Stimulated activated CD4-positive, alpha-beta T cell treated with anti-CD3 and anti-CD28 coated beads, TNF-alpha, amount 100 ng/mL, for 4 hours (primary cell): ENCODE data around the gene SLC1A2.
"Not testable (repeated sequence)": the region's sequence is repeated elsewhere in the genome, so short reads cannot be mapped to it uniquely, and the experiment has no call there.

Experiments
- DNase-seq, 3 experiments: peaks; one replicate each; pipeline ENCODE4 v3.0.0-alpha.2; 2020; ENCODE audit warnings: low read depth in 3 of 3

The SLC1A2 gene

GRCh38 chr11:35242412-35243242, 176.7 kb downstream of the SLC1A2 start:
- DNase-seq, result no peak

DNA sequence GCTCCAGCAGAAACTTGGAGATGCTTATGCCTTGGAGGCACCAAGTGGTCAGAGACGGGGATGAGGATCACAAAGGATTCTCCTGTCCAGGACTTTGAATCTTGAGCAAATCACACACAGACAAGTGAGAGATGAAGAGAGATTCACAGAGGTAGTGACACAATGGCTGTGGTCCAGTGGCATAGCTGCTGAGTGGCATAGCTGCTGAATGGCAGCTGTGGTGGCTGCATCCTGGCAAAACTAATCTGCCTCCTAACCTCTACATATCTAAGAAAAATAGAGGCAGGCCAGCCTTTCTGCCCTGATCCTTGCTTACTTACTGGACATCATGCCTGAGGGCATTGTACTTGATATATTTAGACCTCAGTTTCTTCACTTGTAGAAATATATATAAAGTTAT, 177.8 kb downstream of the SLC1A2 start:
- DNase-seq, result no peak

- DNase-seq, result no peak
These were observed 178.3 kb downstream of the SLC1A2 start for GRCh38 chr11:35241083-35241482.

GRCh38 chr11:35239471-35240075, 179.8 kb downstream of the SLC1A2 start:
- DNase-seq, result no peak

DNA sequence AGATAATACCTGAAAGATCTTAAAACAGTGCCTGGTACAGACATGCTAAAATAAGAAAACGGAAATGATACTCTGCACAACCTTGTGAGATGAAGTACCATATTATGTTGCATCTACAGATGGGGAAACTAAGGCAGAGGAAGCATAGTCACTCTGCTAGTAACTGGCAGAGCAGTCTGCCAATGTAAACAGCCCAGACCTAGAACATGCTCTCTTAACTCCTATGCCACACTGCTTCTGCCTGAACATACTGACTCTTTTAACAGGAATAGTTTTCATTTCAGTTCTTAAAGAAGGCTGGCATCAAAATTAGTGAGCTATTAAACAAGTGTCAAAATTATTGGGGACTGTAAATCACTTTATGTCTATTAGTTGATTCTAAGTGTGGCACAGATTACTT, 180.5 kb downstream of the SLC1A2 start:
- no peak for DNase-seq

- no peak for DNase-seq
These were observed 181.3 kb downstream of the SLC1A2 start for GRCh38 chr11:35237860-35238715.

- no peak for DNase-seq
These were observed 182.0 kb downstream of the SLC1A2 start for GRCh38 chr11:35237351-35237750.

DNA sequence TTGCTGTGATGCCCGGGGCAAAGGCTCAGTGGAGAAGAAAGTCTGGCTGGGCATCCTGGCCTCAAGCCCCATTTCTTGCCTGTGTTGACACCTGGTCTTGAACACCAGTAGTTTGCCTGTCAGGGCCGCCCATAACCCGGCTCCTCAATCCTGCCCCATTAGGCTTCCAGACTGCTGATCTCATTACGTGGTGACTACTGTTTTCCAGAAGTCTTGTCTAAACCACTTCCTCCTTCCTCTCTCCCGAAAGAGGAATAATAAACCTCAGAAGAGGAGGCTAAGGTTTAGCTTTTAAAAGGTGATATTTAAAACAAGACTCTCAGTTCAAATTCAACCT, 182.7 kb downstream of the SLC1A2 start:
- no peak for DNase-seq

GRCh38 chr11:35235936-35236666, 183.3 kb downstream of the SLC1A2 start:
- peak in 2 of 3 experiments; percentile 24 to 42 for DNase-seq

DNA sequence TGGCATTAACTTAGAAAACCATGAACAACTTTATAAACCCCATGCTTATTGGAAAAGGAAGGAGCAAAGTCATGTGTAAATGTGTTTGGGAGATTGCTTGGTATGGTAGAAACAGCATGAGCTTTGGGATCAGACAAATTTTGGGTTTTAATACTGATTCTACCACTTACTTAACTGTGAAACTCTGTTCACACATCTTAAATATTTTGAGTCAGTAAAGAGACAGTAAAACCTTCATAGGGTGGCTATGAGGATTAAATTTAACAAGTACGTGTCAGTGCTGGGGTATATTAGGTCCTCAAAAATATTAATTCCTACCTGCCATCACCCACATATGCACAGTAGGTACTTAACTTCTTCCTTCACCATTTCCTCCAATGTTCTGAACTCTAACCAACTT, 183.9 kb downstream of the SLC1A2 start:
- DNase-seq, result no peak

DNA sequence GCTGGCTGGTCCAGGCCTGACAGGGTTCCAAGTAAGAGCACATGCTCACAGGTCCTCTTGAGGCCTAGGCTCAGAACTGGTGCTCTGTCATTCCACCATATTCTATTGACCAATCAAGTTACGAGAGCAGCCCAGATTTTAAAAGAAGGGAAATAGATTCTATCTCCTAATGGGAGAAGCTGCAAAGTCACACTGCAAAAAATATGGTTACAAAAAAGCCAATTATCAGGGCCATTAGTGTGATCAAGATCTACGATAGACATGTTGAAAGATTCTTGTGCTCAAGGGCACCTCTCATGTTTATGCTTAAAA, 184.2 kb downstream of the SLC1A2 start:
- no peak for DNase-seq

DNA sequence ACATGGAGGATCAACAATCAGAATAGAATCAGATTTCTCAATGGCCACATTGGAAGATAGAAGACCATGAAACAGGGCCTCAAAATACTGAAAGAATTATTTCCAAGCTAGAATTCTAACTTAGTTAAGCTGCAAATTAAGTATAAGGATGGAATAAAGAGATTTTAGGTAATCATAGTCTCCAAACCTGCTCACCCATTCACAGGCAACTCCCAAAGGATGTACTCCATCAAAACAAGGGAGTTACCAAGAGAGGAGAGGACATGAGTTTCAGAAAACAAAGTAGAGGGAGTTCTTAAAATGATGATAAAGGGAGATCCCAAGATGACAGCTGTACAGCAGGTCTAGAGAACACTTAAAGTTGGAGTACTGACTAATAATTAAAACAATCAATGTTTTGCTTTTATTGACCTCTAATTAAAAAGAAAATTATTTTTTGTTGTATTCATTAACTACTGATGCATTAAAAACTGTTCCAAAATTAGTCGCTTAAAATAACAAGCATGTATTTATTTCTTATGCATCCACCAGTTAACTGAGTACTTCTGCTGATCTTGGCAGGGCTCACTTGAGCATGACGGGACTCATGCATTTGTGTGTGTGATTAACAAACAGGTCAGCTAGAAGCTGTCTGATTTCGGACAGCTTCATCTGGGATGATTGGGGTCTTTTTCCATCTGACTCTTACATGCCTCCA, 184.8 kb downstream of the SLC1A2 start:
- DNase-seq, result no peak

- no peak for DNase-seq
These were observed 185.8 kb downstream of the SLC1A2 start for GRCh38 chr11:35233518-35233917.

- DNase-seq, result no peak
These were observed 186.4 kb downstream of the SLC1A2 start for GRCh38 chr11:35232891-35233330.

DNA sequence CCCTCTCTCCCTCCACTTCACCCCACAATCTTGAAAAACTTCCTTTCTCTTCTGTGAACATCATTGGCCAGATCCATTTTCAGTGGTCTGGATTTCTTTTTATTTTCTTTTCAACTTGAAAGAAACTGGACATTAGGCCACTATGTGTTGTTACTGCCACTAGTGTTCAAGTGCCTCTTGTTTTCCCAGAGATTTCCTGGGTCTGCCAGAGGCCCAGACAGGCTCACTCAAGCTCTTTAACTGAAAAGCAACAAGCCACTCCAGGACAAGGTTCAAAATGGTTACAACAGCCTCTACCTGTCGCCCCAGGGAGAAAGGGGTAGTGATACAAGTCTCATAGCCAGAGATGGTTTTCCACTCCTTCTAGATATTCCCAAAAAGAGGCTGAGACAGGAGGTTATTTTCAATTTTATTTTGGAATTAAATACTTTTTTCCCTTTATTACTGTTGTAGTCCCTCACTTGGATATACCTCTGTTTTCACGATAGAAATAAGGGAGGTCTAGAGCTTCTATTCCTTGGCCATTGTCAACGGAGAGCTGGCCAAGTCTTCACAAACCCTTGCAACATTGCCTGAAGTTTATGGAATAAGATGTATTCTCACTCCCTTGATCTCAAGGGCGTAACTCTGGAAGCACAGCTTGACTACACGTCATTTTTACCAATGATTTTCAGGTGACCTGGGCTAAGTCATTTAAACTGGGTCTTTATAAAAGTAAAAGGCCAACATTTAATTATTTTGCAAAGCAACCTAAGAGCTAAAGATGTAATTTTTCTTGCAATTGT, 188.1 kb downstream of the SLC1A2 start:
- no peak for DNase-seq

GRCh38 chr11:35230388-35230787, 189.0 kb downstream of the SLC1A2 start:
- DNase-seq, result no peak

DNA sequence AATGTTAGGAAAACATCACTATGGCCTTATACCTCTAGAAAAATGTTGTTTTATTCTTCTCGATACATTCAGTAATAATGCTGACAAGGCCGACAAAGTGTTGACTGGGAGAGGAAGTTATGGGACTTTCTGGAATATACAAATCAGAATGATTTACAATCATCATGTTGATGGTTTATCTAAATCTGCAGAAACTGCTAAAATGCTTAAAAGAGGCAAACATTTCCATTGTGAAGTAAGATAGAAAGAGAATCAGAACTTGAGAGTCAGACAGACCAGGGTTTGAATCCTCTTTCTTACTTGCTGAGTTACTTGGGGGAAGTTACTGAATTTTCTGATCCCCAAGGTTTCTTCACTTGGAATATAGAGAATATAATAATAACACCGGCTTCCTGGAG, 191.0 kb downstream of the SLC1A2 start:
- DNase-seq, result no peak

GRCh38 chr11:35227576-35228327, 191.6 kb downstream of the SLC1A2 start:
- no peak for DNase-seq

DNA sequence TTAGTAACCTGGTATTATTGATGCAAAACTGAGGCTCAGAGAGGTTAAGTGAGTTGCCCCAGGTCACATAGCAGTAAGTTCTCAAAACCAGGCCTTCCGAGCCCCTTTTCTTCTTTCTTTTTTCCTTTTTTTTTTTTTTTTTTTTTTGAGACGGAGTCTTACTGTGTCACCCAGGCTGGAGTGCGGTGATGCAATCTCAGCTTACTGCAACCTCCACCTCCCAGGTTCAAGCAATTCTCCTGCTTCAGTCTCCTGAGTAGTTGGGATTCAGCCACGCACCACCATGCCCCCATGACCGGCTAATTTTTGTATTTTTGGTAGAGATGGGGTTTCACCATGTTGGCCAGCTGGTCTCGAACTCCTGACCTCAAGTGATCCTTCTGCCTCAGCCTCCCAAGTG, 192.6 kb downstream of the SLC1A2 start:
- DNase-seq, result not testable (repeated sequence)
